Stimulated activated naive CD4-positive, alpha-beta T cell treated with Interleukin-2 at 50 U/mL for 16 hours (primary cell): ENCODE data around the gene CCDC74A.
"Not testable (repeated sequence)": the region's sequence is repeated elsewhere in the genome, so short reads cannot be mapped to it uniquely, and the experiment has no call there.

Experiments used
- DNase-seq: peaks from one replicate; lab custom pipeline; 2025; lab: John Stamatoyannopoulos, UW

The CCDC74A gene

DNA sequence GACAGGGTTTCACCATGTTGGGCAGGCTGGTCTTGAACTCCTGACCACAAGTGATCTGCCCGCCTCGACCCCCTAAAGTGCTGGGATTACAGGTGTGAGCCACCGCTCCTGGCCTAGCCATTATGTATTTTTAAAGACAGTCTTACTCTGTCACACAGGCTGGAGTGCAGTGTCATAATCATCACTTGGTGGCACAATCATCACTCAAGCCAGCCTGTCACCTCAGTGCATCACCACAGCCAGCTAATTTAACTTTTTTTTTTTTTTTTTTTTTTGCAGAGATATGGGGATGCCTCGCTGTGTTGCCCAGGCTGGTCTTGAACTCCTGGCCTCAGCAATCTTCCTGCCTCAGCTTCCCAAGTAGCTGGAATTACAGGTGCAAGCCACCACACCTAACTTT is 24.1 kb upstream of the CCDC74A start:
- not testable (repeated sequence) for DNase-seq

GRCh38 chr2:131504082-131504750 is 23.5 kb upstream of the CCDC74A start:
- DNase-seq: not testable (repeated sequence)

DNA sequence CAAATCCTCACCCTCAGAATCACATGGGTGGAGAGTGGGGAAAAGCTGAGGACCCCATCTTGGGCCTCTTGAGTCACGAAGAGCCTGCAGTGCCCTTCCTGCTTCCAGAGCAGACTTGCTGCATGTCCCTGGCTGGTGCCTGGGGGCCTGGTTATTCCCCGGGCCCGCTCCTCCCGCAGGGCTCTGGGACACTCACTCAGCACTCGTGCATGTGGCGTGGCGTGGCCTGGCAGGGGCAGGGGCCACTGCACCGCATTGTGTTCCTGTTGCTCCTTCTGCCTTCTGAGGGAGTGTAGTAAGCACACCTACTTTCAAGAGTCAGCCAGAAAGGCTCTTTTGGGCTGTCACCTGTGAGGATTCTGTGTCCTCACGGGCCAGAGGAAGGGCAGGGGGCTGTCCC is 18.1 kb upstream of the CCDC74A start:
- DNase-seq: no peak

GRCh38 chr2:131511291-131511968 is 16.3 kb upstream of the CCDC74A start:
- not testable (repeated sequence) for DNase-seq

GRCh38 chr2:131511969-131512870 is 15.5 kb upstream of the CCDC74A start:
- not testable (repeated sequence) for DNase-seq

DNA sequence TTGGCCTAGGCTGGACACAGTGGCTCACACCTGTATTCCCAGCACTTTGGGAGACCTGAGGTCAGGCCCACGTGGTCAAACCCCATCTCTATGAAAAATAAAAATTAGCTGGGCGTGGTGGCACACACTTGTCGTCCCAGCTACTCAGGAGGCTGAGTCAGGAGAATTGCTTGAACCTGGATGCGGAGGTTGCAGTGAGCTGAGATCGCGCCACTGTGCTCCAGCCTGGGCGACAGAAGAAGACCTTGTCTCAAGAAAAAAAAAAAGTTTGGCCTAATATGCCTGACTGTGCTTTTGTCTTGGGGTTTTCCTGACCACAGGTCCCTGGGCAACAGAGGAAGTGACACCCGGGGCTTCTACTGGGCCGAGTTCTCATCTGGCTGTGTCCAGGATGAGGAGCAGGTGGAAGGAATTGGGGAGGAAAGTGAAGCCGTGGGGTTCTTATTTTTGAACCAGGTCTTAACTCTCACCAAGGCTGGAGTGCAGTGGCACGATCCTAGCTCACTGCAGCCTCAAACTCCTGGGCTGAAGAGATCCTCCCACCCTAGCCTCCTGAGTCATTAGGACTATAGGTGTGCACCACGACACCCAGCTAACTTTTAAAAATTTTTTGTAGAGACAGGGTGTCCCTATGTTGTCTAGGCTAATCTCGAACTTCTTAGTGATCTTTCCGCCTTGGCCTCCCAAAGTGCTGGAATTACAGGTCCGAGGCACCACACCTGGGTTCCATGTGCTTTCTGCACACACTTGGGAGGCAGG is 13.1 kb upstream of the CCDC74A start:
- DNase-seq: not testable (repeated sequence)

- DNase-seq: not testable (repeated sequence)
Observed at GRCh38 chr2:131515235-131515634, 12.5 kb upstream of the CCDC74A start.

DNA sequence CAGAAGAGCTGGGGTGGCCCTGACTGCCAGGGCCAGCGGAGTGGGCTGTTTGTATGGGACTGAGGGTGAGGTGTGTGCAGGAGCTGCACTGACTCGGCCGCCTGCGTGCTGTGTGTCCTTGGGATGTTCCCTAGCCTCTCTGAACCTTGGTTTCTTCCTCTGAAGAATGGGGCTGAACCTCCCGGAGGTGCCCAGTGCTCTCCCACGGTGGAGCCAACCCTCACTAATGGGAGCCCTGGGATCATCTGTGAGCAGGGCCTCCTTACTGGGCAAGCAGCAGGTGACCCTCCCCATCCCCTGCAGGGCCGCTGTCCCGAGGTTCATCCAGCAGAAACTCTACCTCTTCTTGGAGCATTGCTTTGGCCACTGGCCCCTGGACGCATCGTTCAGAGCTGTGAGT is 11.7 kb upstream of the CCDC74A start:
- DNase-seq: no peak

GRCh38 chr2:131516621-131517020 is 11.1 kb upstream of the CCDC74A start:
- not testable (repeated sequence) for DNase-seq

DNA sequence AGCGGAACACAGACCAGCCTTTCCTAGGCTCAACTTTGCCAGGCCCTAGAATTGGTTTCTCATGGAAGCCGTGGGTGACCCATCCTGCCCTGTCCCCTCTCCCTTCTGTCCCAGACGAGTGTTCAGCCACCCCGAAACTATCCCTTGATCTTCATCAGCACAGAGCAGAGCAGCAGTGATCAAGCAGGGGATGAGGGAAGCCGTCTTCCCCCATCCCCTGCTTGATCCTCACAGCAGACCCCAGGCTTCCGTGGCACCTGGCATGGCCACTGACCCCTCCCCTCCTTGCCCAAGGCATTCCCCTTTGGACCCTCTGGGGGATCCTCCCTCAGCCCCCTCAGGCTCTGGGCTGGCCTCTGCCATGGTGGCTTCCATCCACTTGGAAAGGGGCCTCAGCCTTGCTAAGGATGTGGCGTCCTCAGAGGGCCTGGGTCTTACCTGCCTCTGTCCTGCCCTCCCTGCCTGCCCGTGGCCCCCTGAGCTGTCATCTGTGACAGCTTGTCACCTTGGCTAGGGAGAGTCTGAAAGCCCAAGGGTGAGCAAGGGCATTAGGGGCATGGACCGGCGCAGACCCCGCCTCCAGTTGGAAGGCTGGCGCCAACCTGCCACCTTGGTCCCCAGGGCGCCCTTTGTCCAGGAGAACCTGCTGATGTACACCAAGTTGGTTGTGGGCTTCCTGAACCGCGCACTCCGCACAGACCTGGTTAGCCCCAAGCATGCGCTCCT is 10.4 kb upstream of the CCDC74A start:
- DNase-seq: no peak

DNA sequence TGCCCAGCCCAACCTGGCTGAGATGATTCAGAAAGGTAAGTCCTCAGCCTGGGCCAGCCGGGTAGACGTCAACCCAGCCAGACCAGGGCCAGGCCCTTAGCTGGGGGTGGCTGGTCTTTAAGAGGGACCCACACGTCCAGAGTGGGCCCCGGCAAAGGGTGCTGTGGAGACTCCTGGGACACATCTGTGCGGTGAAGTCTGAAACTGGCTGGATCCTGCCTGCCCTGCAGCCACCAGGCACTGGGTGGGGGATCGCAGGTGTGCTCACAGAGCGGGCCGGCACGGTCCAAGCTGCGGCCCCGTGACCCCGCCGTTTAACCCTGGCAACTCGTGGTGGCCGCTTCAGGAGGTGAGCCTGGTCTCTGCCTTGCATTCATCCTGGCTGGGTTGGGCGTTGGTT is 9.8 kb upstream of the CCDC74A start:
- DNase-seq: not testable (repeated sequence)

DNA sequence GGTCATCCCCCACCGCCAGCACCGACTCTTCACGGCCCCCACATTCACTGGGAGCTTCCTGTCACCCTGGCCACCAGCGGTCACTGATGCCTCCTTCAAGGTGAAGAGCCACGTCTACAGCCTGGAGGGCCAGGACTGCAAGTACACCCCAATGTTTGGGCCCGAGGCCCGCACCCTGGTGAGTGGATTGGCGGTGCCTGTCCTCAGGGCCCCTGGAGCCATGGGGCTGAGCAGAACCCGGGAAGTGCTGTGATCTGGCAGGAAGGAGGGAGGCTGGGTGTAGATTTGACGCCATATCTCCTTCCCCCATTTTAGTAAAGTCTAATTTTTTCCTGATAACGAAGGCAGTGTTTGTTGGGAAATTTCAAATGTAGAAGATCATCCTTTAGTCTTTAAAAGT is 9.2 kb upstream of the CCDC74A start:
- DNase-seq: not testable (repeated sequence)

GRCh38 chr2:131519466-131519865 is 8.2 kb upstream of the CCDC74A start:
- DNase-seq: no peak

- not testable (repeated sequence) for DNase-seq
Observed at GRCh38 chr2:131519871-131520470, 7.7 kb upstream of the CCDC74A start.

- DNase-seq: no peak
Observed at GRCh38 chr2:131520526-131520925, 7.2 kb upstream of the CCDC74A start.

DNA sequence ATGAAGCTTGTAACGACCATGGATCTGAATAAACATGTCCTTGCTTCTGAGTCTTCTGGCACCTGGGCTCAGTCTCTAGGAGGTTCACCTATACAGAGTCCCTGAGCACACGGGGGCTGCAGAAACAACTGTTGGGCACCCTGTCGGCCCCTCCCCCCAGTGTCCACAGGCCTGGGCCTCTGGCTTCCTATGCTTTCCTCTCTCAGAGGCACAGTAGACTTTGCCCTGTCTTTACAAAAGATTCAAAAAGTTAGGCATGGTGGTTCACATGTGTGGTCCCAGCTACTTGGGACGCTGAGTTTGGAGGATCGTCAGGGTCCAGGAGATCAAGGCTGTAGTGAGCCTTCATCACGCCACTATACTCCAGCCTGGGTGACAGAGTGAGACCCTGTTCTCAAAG is 6.2 kb upstream of the CCDC74A start:
- not testable (repeated sequence) for DNase-seq

GRCh38 chr2:131521961-131522781 is 5.5 kb upstream of the CCDC74A start:
- DNase-seq: no peak

GRCh38 chr2:131525256-131525655 is 2.4 kb upstream of the CCDC74A start:
- not testable (repeated sequence) for DNase-seq

GRCh38 chr2:131528981-131529863 is 1.5 kb downstream of the CCDC74A start:
- not testable (repeated sequence) for DNase-seq
